ENCODE results near the gene RAP1GAP2. TPM values are rescaled to one million over a fixed set of nuclear protein-coding genes. Genes with fewer than 3 reads are reported as not detected.

The RAP1GAP2 gene
- total RNA-seq, 2 experiments from 2014 or later: 0.64 to 0.86 TPM

DNA sequence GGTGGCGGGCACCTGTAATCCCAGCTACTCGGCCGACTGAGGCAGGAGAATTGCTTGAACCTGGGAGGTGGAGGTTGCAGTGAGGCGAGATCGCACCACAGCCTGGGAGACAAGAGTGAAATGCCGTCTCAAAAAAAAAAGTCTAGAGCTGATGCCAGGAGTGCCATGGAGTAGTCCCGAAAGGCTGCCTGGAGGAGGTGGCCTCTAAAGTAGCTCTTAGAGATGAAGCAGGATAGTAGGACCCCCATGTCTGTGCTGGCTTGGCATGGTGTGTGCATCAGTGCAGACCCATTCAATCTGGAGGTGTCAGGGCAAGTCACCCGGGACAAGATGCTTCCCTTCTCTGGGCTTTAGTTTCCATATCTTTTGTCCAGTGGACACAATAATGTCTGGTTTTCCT is 6.3 kb downstream of the RAP1GAP2 start:
- no peaks in the 10 kb centered on the region for H3K9me3 Mint-ChIP-seq (ENCODE audit: low read depth)
- H3K36me3 Mint-ChIP-seq (ENCODE audit: low read depth): peaks cover 6% of the 10 kb centered on the region
- DNase-seq (no peak), ATAC-seq (no peak)
- H3K27ac Mint-ChIP-seq: no peak overlapping the region
- POLR2A ChIA-PET: no interaction called here
- no peaks in the 10 kb centered on the region for H3K27me3 Mint-ChIP-seq
- no peak overlapping the region for H3K4me3 Mint-ChIP-seq
- intact Hi-C loops (cut with DNase I, micrococcal nuclease): no loop called here
- CTCF ChIA-PET: interaction anchor here (0.6 kb wide), 2 partner anchors 77 to 396 kb away, joined by 3 read pairs; no protein-coding TSS in a partner anchor
- H3K4me1 Mint-ChIP-seq: peaks cover 12% of the 10 kb centered on the region

DNA sequence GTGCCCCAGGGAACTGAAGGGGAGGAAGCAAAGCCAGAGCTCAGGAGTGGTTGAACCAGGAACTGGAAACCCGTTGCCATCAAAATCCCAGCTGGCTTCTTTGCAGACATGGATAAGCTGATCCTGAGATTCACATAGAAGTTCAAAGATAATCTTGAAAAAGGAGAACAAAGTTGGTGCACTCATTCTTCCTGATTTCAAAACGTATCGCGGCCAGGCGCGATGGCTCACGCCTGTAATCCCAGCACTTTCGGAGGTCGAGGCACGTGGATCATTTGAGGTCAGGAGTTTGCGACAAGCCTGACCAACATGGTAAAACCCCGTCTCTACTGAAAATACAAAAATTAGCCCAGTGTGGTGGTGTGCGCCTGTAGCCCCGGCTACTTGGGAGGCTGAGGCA is 7.1 kb downstream of the RAP1GAP2 start:
- POLR2A ChIA-PET: no interaction called here
- H3K9me3 Mint-ChIP-seq (ENCODE audit: low read depth): no peaks in the 10 kb centered on the region
- no peak for DNase-seq
- H3K36me3 Mint-ChIP-seq (ENCODE audit: low read depth): peaks cover 6% of the 10 kb centered on the region
- no peak overlapping the region for H3K4me3 Mint-ChIP-seq
- H3K27me3 Mint-ChIP-seq: no peaks in the 10 kb centered on the region
- no peak overlapping the region for H3K27ac Mint-ChIP-seq
- CTCF ChIA-PET: interaction anchor here (0.8 kb wide), 1 partner anchor 11 kb away, joined by 3 read pairs; no protein-coding TSS in a partner anchor
- H3K4me1 Mint-ChIP-seq: peaks cover 4% of the 10 kb centered on the region
- no peak for ATAC-seq
- intact Hi-C loops (cut with DNase I, micrococcal nuclease): no loop called here

DNA sequence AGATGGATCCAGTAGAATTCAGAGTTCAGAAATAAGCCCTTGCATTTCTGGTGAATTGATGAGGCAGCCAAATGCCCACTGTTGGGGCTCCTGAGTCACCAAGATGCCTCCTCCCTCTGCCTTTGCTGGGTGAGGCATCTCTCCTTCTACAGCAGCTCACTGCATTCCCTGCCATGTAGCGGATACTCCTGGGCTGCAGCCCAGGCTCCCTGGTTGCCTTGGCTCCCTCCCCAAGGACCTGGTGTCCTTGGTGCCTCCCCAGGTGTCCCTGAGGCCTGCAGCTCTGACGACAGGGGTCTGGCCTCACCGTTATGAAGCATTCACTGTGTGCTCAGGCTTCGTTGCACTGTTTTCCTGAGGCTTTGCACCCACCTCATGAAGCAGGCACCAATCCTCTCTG is 7.7 kb downstream of the RAP1GAP2 start:
- POLR2A ChIA-PET: no interaction called here
- no peak for ATAC-seq
- H3K27ac Mint-ChIP-seq: no peak overlapping the region
- CTCF ChIA-PET: interaction anchor here (0.8 kb wide), 1 partner anchor 10 kb away, joined by 3 read pairs; no protein-coding TSS in a partner anchor
- H3K4me1 Mint-ChIP-seq: peaks cover 2% of the 10 kb centered on the region
- intact Hi-C loops (cut with DNase I, micrococcal nuclease): no loop called here
- no peak overlapping the region for H3K4me3 Mint-ChIP-seq
- no peaks in the 10 kb centered on the region for H3K27me3 Mint-ChIP-seq
- no peak for DNase-seq
- peaks cover 4% of the 10 kb centered on the region for H3K36me3 Mint-ChIP-seq (ENCODE audit: low read depth)
- H3K9me3 Mint-ChIP-seq (ENCODE audit: low read depth): no peaks in the 10 kb centered on the region

DNA sequence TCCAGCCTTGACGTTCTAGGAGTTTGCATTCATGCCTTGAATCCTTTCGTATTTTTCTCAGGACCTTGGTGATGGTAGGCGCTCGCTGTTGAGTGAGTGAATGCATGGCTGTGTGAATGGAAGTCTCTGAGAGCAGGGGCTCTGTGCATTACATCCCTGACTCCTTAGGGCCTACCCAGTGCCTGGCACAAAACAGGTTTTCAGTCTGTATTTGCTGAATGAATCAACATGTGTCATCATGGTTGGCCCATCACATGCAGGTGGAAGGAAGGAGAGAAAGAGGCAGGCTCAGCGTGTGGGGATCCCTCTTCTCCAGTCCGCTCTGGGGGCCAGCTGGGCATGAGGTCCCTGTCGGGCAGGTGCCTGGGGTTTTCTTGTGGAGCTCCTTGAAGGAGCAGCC is 8.7 kb downstream of the RAP1GAP2 start:
- Mint-ChIP-seq H3K36me3 (ENCODE audit: low read depth) (peaks cover 3% of the 10 kb centered on the region), H3K4me1 (no peaks in the 10 kb centered on the region), H3K4me3 (no peak overlapping the region), H3K27me3 (no peaks in the 10 kb centered on the region), H3K9me3 (ENCODE audit: low read depth) (no peaks in the 10 kb centered on the region), H3K27ac (no peak overlapping the region)
- ATAC-seq: no peak
- ChIA-PET CTCF (no interaction called here), POLR2A (no interaction called here)
- intact Hi-C loops (cut with DNase I, micrococcal nuclease): no loop called here
- DNase-seq: no peak

DNA sequence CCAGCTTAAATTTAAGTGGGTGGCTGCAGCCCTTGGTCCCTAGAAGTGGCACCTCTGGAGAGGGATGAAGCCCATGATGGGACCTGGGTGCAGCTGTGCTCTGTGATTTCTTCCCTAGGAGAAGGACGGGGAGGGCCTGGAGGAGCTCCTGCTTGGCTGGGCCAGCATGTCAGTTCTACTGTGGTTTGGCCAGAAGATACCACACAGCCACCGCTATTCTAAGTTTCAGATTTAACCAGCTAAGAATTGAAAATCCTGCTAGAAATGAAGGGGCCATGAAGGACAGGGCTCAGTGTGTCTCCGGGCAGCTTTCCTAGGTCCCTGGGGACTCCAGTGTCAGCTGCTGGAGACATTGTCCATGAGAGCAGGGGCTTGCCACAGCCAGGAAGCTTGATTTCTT is 9.7 kb downstream of the RAP1GAP2 start:
- no peak for ATAC-seq
- Mint-ChIP-seq H3K4me3 (no peak overlapping the region), H3K36me3 (ENCODE audit: low read depth) (no peaks in the 10 kb centered on the region), H3K4me1 (no peaks in the 10 kb centered on the region), H3K9me3 (ENCODE audit: low read depth) (no peaks in the 10 kb centered on the region), H3K27me3 (no peaks in the 10 kb centered on the region), H3K27ac (no peak overlapping the region)
- intact Hi-C loops (cut with DNase I, micrococcal nuclease): no loop called here
- DNase-seq: no peak
- POLR2A ChIA-PET: no interaction called here
- CTCF ChIA-PET: interaction anchor here (0.6 to 1.0 kb wide), 5 partner anchors 15 to 685 kb away, joined by 3 to 4 read pairs (median 3); no protein-coding TSS in a partner anchor

DNA sequence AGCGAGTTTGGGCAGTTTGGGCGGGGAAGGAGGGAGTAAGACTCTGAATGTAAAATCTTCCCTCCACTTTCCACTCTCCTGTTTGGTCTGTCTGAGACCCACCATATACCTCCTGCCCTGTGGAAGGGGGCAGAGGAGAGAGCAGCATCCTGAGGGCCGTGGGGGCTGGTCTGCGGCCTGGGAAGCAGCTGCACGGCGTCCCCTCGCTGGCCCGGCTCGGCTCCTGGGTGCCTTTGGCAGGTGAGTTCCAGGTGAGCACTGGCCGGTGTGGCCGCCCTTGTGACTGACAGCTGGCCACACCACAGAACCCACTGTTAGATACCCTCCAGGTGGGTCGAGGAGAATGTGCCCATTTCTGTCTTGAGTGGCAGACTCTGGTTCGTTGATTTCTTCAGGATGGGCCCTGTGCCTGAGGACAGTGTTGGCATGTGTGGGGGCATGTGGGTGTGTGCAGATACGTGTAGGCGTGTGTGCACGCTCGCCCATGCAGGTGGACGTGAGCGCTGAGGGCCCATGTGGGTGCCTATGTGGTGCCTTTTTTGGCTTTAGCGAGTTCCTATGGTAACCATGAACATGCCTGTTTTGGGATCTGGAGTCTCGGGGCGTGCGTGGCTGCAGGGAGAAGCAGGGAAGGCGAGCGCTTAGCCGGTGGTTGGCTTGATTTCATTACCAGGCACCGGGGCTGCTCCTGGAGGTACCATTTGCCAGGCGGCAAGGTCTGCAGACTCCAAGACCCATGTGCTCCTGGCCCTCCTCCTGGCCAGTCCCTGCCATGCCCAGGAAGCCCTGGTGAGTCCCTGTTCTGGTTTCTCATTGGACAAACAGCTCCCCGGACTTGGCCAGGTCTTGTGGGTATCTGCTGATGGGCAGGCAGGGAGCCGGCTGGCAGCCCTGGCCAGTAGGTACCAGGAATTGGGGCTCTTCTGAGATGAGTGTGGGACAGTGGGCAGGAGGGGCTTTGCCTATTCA is 12.4 kb downstream of the RAP1GAP2 start:
- no peak overlapping the region for H3K4me3 Mint-ChIP-seq
- no peaks in the 10 kb centered on the region for H3K9me3 Mint-ChIP-seq (ENCODE audit: low read depth)
- peaks cover 4% of the 10 kb centered on the region for H3K27me3 Mint-ChIP-seq
- CTCF ChIA-PET: no interaction called here
- DNase-seq: no peak
- intact Hi-C loops (cut with DNase I, micrococcal nuclease): no loop called here
- ATAC-seq: no peak
- H3K27ac Mint-ChIP-seq: no peak overlapping the region
- no peaks in the 10 kb centered on the region for H3K4me1 Mint-ChIP-seq
- no peaks in the 10 kb centered on the region for H3K36me3 Mint-ChIP-seq (ENCODE audit: low read depth)
- POLR2A ChIA-PET: no interaction called here

DNA sequence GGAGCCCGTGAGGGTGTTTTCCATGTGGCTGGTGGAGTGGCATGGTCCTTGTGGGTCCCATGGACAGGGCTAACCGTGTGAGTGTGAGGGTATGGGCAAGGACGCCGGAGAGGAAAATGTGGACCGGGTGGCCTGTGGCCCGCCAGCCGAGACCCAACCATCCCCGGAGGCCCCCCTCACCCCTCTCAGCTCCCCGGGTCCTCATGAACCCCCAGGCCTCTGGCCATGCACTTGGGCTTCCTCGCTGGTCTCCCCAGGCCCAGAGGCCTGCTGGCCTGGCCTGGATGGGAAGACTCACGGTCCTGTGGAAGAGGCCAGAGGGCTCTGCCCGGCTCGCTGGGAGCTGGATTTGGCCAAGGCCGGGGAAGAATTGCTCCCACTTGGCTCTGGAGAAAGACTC is 13.1 kb downstream of the RAP1GAP2 start:
- Mint-ChIP-seq H3K27ac (no peak overlapping the region), H3K4me1 (peaks cover 5% of the 10 kb centered on the region), H3K9me3 (ENCODE audit: low read depth) (no peaks in the 10 kb centered on the region), H3K36me3 (ENCODE audit: low read depth) (no peaks in the 10 kb centered on the region), H3K27me3 (peaks cover 9% of the 10 kb centered on the region), H3K4me3 (no peak overlapping the region)
- DNase-seq: no peak
- ATAC-seq: no peak
- CTCF ChIA-PET: no interaction called here
- intact Hi-C loops (cut with DNase I, micrococcal nuclease): no loop called here
- POLR2A ChIA-PET: no interaction called here

DNA sequence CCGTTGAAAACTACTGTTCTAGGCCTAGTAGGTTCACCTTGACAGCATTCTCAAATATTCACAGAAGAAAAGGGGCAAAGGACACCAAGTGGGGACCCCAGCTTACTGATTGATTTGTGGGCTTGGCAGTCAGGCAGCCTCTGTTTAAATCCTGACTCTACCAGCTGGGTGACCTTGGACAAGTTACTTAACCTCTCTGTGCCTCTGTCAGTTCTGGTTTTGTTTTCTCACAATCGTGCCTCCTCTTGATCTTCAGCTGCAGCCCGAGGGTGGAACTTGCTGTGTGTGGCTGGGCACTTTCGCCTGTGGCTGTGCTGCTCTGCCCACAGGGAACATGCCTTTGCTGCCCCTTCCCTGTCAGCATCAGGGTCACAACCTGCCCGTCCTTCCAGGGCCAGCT is 17.8 kb downstream of the RAP1GAP2 start:
- POLR2A ChIA-PET: interaction anchor here (0.6 to 1.5 kb wide), 2 partner anchors 17 to 583 kb away, joined by 3 to 6 read pairs; partner anchors contain the start of gene RAP1GAP2
- intact Hi-C loops (cut with DNase I, micrococcal nuclease): loop anchor here (1.0 to 10.0 kb wide), 6 partner anchors 18 to 981 kb away; partner anchors contain the start of gene RAP1GAP2 (in 1 of the 2)
- peak; percentile 56 for DNase-seq
- Mint-ChIP-seq H3K4me3 (peak overlapping the region; percentile 38), H3K27ac (peak overlapping the region; percentile 47), H3K27me3 (peaks cover 10% of the 10 kb centered on the region), H3K4me1 (peaks cover 20% of the 10 kb centered on the region), H3K9me3 (ENCODE audit: low read depth) (no peaks in the 10 kb centered on the region), H3K36me3 (ENCODE audit: low read depth) (no peaks in the 10 kb centered on the region)
- CTCF ChIA-PET: interaction anchor here (0.8 to 2.4 kb wide), 9 partner anchors 11 to 909 kb away, joined by 3 to 9 read pairs (median 4); no protein-coding TSS in a partner anchor
- ATAC-seq: peak; percentile 36

DNA sequence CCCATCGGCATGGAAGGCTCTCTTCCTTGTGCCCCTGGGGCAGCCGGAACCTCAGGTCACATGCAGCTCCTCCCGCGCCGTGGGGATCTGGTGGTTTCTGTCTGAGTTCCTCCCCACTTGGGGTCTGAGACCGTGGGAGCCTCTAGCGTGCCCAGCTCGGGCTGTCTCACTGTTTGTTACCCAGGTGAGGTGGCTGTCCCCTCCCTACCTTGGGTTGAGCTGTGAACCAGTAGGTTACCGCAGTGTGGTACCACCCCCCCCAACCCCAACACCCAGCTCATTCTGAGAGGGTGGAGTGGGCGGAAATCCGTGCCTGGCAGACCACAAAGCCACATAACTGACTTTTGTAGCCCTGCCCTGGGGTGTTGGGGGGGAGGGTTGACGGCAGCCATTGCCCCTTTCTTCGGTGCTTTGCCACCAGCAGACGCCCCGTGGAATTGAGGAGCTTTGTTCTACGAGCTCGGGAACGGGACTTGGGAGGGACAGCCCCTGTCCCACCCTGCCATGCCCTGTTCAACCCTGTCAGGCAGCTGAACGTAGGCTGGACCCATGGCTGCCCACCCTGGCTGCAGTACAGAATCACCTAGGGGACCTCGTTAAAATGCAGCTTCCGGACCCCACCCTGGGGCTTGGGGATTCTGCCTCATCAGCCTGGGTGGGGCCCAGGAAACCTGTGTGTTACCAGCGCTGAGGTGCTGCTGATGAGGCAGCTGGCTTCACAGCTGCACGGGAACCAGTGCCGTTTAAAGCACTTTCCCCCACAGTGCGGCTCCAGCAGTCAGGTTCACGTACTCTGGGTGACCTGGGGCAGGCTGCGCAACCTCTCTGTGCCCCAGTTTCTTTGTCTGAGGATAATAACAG is 18.5 kb downstream of the RAP1GAP2 start:
- H3K27ac Mint-ChIP-seq: no peak overlapping the region
- H3K4me3 Mint-ChIP-seq: peak overlapping the region; percentile 38
- POLR2A ChIA-PET: interaction anchor here (0.6 to 1.5 kb wide), 3 partner anchors 18 to 584 kb away, joined by 3 to 6 read pairs (median 3); partner anchors contain the start of gene RAP1GAP2
- intact Hi-C loops (cut with DNase I, micrococcal nuclease): loop anchor here (1.0 to 10.0 kb wide), 6 partner anchors 18 to 980 kb away; partner anchors contain the start of gene RAP1GAP2 (in 1 of the 2)
- DNase-seq (peak; percentile 92), ATAC-seq (peak; percentile 80)
- H3K36me3 Mint-ChIP-seq (ENCODE audit: low read depth): no peaks in the 10 kb centered on the region
- no peaks in the 10 kb centered on the region for H3K9me3 Mint-ChIP-seq (ENCODE audit: low read depth)
- peaks cover 20% of the 10 kb centered on the region for H3K4me1 Mint-ChIP-seq
- H3K27me3 Mint-ChIP-seq: peaks cover 10% of the 10 kb centered on the region
- CTCF ChIA-PET: interaction anchor here (0.6 to 2.4 kb wide), 13 partner anchors 11 to 908 kb away, joined by 3 to 9 read pairs (median 4); no protein-coding TSS in a partner anchor

DNA sequence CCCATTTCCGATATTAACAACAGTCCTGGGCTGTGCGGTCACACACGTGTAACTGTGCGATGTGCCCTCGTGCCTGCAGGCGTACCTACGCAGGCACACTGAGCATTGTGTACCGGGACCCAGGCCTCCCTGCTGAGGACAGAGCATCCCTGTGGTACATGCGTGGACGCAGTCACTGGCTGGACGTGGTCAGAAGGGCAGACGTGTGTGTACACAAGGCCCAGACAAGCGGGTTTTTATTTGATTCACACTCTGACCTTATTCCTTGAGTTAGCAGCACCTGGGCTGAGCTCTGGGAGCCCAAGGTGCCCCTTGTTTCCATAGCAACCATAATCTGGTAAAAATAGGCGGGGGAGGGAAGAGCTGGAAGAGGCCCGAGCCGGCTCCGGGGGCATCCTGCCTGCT is 19.5 kb downstream of the RAP1GAP2 start:
- Mint-ChIP-seq H3K9me3 (ENCODE audit: low read depth) (no peaks in the 10 kb centered on the region), H3K27me3 (peaks cover 10% of the 10 kb centered on the region), H3K4me3 (no peak overlapping the region), H3K27ac (no peak overlapping the region), H3K4me1 (peaks cover 20% of the 10 kb centered on the region), H3K36me3 (ENCODE audit: low read depth) (no peaks in the 10 kb centered on the region)
- DNase-seq: no peak
- CTCF ChIA-PET: interaction anchor here (0.6 to 2.4 kb wide), 3 partner anchors 31 to 55 kb away, joined by 3 to 9 read pairs (median 3); no protein-coding TSS in a partner anchor
- ATAC-seq: no peak
- POLR2A ChIA-PET: no interaction called here
- intact Hi-C loops (cut with DNase I, micrococcal nuclease): loop anchor here (2.0 to 10.0 kb wide), 2 partner anchors 29 to 979 kb away; no protein-coding TSS in a partner anchor

DNA sequence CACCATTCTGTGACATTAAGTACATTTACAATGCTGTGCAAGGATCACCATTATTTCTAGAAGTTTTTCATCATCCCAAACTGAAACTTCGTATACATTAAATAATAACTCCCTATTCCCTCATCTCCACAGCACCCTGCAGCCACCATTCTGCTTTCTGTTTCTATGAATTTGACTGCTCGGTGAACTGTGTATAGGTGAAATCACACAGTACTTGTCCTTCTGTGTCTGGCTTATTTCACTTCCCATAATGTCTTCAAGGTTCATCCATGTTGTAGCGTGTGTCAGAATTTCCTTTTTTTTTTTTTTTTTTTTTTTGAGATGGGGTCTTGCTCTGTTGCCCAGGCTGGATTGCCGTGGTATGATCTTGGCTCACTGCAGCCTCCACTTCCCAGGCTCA is 20.4 kb downstream of the RAP1GAP2 start:
- no peaks in the 10 kb centered on the region for H3K9me3 Mint-ChIP-seq (ENCODE audit: low read depth)
- no peak overlapping the region for H3K4me3 Mint-ChIP-seq
- no peak for ATAC-seq
- peaks cover 10% of the 10 kb centered on the region for H3K27me3 Mint-ChIP-seq
- DNase-seq: no peak
- intact Hi-C loops (cut with DNase I, micrococcal nuclease): loop anchor here in 1 of 2 experiments (10.0 kb wide), 1 partner anchor 978 kb away; no protein-coding TSS in a partner anchor
- peaks cover 20% of the 10 kb centered on the region for H3K4me1 Mint-ChIP-seq
- ChIA-PET CTCF (no interaction called here), POLR2A (no interaction called here)
- H3K27ac Mint-ChIP-seq: no peak overlapping the region
- no peaks in the 10 kb centered on the region for H3K36me3 Mint-ChIP-seq (ENCODE audit: low read depth)

Data from activated CD4-positive, alpha-beta T cell treated with anti-CD3 and anti-CD28 coated beads for 36 hours (primary cell).